Fibroblast of the aortic adventitia (primary cell): ENCODE measurements around the gene NHLRC4. TPM values are rescaled to one million over a fixed set of nuclear protein-coding genes. Genes with fewer than 3 reads are reported as not detected.

Experiments
- DNase-seq: peaks from one replicate; pipeline ENCODE4 v3.0.0-alpha.2; 2010; ENCODE audit warnings: low read depth
- H3K4me3 ChIP-seq: 2 replicates; pipeline ENCODE4 v1.5.1; 2011; ENCODE audit warnings: low read depth, mild to moderate bottlenecking, control low read depth, low read length, moderate library complexity
- total RNA-seq: library from RNA; depleted of rRNA; stranded (reverse); fragments of >200 nt; gene quantifications from 2 replicates; pipeline ENCODE4 v1.2.3, GENCODE V29; 2012; ENCODE audit warnings: low replicate concordance
- TF ChIP-seq, protein P1 (sequence below): IDR thresholded peaks from 2 replicates; pipeline ENCODE4 v1.5.1; 2011; ENCODE audit warnings: mild to moderate bottlenecking, low read length, control low read depth, inconsistent platforms; ENCODE audit not compliant: insufficient read depth

The NHLRC4 gene
- total RNA-seq, 1 donor, result 2.0 TPM

DNA sequence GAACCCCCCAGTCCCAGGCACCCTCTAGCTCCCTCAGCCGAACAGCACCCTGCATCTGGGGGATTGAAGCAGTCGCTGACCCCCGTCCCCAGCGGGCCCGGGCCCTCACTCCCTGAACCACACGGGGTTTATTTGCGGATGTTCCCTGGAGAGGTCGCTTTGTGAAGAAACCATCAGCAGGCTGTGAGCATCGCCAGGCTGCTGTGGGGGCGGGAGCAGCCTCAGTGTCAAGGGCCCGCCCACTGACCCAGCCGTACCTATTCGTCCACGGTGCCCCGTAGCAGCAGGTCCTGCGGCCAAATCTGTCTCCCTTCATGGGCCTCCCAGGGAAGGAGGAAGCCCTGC, 16.6 kb downstream of the NHLRC4 start:
- H3K4me3 ChIP-seq, result no peak overlapping the region
- DNase-seq, result no peak
- TF ChIP-seq, protein P1, sequence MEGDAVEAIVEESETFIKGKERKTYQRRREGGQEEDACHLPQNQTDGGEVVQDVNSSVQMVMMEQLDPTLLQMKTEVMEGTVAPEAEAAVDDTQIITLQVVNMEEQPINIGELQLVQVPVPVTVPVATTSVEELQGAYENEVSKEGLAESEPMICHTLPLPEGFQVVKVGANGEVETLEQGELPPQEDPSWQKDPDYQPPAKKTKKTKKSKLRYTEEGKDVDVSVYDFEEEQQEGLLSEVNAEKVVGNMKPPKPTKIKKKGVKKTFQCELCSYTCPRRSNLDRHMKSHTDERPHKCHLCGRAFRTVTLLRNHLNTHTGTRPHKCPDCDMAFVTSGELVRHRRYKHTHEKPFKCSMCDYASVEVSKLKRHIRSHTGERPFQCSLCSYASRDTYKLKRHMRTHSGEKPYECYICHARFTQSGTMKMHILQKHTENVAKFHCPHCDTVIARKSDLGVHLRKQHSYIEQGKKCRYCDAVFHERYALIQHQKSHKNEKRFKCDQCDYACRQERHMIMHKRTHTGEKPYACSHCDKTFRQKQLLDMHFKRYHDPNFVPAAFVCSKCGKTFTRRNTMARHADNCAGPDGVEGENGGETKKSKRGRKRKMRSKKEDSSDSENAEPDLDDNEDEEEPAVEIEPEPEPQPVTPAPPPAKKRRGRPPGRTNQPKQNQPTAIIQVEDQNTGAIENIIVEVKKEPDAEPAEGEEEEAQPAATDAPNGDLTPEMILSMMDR, result no peak

DNA sequence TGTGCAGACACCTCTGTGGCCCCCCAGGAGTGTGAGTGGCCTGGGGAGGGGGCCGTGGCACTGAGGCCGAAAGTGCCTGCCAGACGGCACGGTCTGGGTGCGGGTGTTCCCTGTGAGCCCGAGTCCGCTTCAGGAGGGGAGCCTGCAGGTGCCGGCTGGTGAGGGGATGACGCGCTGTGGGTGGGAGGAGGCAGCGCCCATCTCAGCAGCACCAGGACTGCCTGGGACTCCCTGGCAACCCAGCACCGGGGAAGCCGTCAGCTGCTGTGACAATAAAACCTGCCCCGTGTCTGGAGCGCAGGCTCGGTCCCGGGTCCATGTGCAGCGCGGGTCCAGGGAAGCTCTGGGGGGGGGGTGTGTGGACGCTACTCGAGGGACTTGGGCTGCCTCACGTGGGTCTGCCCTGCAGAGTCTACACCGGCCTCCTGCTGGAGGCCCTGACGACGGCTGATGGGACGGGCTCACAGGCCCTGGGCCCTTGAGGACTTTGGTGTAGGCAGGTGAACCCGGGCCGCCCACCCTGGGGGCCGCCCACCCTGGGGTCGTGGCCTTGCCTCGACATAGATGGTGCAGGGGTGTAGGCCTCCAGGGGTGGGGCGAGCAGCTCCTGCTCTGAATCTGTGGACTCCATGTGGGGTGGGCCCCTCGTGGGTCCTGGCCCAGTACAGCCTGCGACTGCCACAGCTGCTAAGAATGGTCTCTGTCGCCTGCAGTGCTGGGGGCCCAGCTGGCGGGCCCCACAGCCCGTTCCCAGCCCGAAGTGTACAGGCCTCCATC, 17.2 kb downstream of the NHLRC4 start:
- no peak for DNase-seq
- H3K4me3 ChIP-seq, result no peak overlapping the region
- TF ChIP-seq, protein P1, result no peak

DNA sequence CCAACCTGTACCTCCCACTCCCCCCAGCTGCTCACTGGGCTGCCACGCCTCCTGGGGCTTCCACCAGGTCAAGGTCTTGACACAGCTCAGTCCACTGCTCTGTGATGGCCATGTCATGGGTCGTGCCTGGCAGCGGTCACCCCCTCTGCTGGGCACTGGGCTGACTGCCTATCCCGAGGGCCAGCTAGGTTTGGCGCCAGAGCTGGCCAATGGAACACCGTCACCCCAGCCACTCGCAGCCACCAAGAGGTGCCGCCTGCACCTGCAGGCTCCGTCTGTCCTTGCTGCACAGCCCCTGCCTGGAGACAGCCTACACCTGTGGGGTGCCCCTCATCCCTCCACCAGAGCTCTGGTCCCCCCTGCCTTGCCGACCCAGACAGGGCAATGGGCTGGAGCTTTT, 18.5 kb downstream of the NHLRC4 start:
- TF ChIP-seq, protein P1, result no peak
- H3K4me3 ChIP-seq, result no peak overlapping the region
- DNase-seq, result no peak

DNA sequence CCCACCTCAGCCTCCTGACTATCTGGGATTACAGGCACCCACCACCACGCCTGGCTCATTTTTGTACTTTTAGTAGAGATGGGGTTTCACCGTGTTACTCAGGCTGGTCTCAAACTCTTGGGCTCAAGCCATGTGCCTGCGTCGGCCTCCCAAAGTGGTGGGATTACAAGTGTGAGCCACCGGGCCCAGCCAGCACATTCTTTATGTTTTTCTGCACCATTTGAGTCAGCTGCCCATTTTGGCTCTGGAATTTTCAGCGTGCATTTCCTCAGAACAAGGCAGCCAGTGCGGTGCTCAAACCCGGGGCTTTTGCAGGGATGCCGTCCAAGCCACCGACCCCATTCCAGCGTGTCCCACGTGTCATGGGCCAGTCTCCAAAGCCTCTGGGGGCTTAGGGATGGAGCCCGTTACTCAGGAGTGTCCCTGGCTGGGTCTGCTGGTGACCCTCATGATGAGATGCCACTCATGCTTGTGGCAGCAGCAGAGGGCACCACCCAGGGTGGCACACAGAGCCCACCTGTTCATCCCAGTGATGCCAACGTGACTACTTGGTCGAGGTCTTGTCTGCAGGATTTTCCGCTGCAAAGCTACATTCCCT, 19.3 kb downstream of the NHLRC4 start:
- peak; percentile 55 for DNase-seq
- TF ChIP-seq, protein P1, result no peak
- no peak overlapping the region for H3K4me3 ChIP-seq

DNA sequence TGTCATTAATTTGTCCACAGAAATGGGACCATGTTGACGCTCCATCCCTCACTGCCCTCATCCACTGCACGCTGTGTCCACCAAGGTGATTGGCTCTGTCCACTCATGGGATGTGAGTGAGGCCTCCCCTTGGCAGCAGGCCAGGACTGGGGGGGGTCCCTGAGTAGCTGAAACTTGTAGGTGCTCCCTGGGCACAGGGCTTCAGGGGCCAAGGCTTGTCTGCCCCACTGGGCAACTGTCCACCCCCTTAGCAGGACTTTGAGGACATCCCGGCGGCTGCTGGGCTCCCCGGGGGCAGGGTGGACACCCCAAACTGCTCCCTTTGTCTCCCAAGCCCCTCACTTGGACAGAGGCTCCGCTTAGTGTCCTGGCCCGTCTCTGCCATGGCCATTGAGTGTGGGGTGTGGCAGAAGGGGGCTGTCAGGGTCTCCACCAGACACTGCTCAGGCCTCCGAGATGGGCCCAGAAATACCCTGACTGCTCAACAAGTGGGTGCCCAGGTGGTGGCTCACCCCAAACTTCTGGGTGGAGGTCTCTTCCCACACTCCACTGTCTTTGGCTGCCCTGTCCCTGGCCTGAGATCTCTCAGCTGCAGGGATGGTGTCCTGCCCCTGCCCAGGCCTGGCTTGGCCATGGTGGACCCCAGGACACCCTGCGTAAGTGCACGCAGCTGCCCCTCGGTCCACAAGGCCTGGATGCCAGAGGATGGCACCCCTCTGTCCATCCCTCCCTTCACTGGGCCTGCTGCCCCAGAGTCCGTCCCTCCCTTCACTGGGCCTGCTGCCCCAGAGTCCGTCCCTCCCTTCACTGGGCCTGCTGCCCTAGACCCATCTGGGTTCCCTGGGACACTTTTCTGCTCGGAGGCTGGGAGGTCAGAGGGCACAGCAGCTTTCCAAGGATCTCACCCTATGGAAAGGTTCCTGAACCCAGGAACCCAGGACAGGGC, 20.1 kb downstream of the NHLRC4 start:
- no peak overlapping the region for H3K4me3 ChIP-seq
- DNase-seq, result peak; percentile 13
- TF ChIP-seq, protein P1, result no peak

DNA sequence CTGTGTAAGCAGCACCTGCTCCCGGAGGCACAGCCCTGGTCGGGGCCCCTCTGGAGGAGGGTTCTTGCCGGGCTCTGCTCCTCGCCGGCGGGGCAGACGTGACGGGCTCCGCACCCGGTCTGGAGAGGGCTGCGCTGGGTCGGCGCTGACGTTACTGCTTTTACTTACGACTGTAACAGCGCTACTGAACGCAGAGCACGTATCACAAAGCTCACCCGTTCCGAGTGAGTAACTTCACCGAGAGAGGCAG, 21.8 kb downstream of the NHLRC4 start:
- peak; percentile 62 for DNase-seq
- peak overlapping the region; percentile 84 for H3K4me3 ChIP-seq
- TF ChIP-seq, protein P1, result no peak
